GM08714 (cell line): ENCODE data around the gene M1AP.
A peak's percentile ranks its signal among the peaks of the same experiment; 100 is the strongest.

ENCODE experiments used
- H3K4me3 ChIP-seq: fragments of 200-500 bp; sonication (Bioruptor generic); 2 replicates; pipeline ENCODE4 v1.5.1; 2014; ENCODE audit warnings: mild to moderate bottlenecking, low read length, inconsistent platforms
- ZNF274 ChIP-seq: IDR thresholded peaks from 2 replicates; pipeline ENCODE4 v1.6.1; 2012; ENCODE audit warnings: mild to moderate bottlenecking, low read depth, low read length

The M1AP gene

GRCh38 chr2:74556831-74557370, 91.2 kb downstream of the M1AP start:
- TF ChIP-seq ZNF274: no peak
- no peak overlapping the region for H3K4me3 ChIP-seq

- no peak for TF ChIP-seq ZNF274
- H3K4me3 ChIP-seq: peak overlapping the region; percentile 96; the same call in 1 of the 2 replicates
Observed at GRCh38 chr2:74556159-74556558, 92.0 kb downstream of the M1AP start.

GRCh38 chr2:74555610-74556103, 92.5 kb downstream of the M1AP start:
- peak overlapping the region; percentile 96; the same call in 1 of the 2 replicates for H3K4me3 ChIP-seq
- TF ChIP-seq ZNF274: no peak

- TF ChIP-seq ZNF274: no peak
- H3K4me3 ChIP-seq: peak overlapping the region; percentile 96
Observed at GRCh38 chr2:74554820-74555531, 93.2 kb downstream of the M1AP start.

GRCh38 chr2:74553892-74554819, 94.0 kb downstream of the M1AP start, which contains the start of the genes DOK1 and LOXL3:
Gene DOK1 (plus strand): TSS chr2:74554720. CDS start chr2:74554755, 35 bp downstream.
Gene LOXL3 (minus strand): TSS chr2:74553942. CDS start chr2:74552634, 1,308 bp downstream.
- H3K4me3 ChIP-seq: peak within 1 kb of the TSS; percentile 96
- no peak for TF ChIP-seq ZNF274

GRCh38 chr2:74552914-74553811, 95.0 kb downstream of the M1AP start:
- peak overlapping the region; percentile 96; the same call in 1 of the 2 replicates for H3K4me3 ChIP-seq
- no peak for TF ChIP-seq ZNF274

- H3K4me3 ChIP-seq: peak overlapping the region; percentile 48; the same call in 1 of the 2 replicates
- TF ChIP-seq ZNF274: no peak
Observed at GRCh38 chr2:74551942-74552913, 95.9 kb downstream of the M1AP start.

- no peak for TF ChIP-seq ZNF274
- H3K4me3 ChIP-seq: peak overlapping the region; percentile 48; the same call in 1 of the 2 replicates
Observed at GRCh38 chr2:74551530-74551929, 96.6 kb downstream of the M1AP start.

GRCh38 chr2:74550231-74550630, 97.9 kb downstream of the M1AP start:
- no peak for TF ChIP-seq ZNF274
- H3K4me3 ChIP-seq: peak overlapping the region; percentile 53; the same call in 1 of the 2 replicates

GRCh38 chr2:74548900-74549826, 99.0 kb downstream of the M1AP start:
- H3K4me3 ChIP-seq: peak overlapping the region; percentile 53; the same call in 1 of the 2 replicates
- TF ChIP-seq ZNF274: no peak
